Testis (tissue), 2 donors: ENCODE data around the gene ITLN2.

Experiments
- CTCF ChIP-seq, 3 experiments: fragments of 450-650 bp in 2 of 3; fragments of 200-600 bp in 1 of 3; sonication (generic) in 1 of 3; IDR thresholded peaks; one replicate each; pipeline ENCODE4 v1.5.1; 2016 to 2019; ENCODE audit warnings: antibody characterized with exemption in 3 of 3, mild to moderate bottlenecking in 2 of 3, moderate library complexity in 1 of 3
- POLR2A ChIP-seq: fragments of 450-650 bp; IDR thresholded peaks from one replicate; pipeline ENCODE4 v1.6.1; 2017; ENCODE audit warnings: antibody characterized with exemption, mild to moderate bottlenecking, moderate library complexity

- TF ChIP-seq CTCF (IDR thresholded peaks at IDR 0.05) (no peak), POLR2A (no peak)
Observed at GRCh38 chr1:160925652-160926244, 28.9 kb downstream of the ITLN2 start.
